Muscle of back (tissue), 11 donors: Measurements from ENCODE around the gene PARVB. TPM values are rescaled to one million over a fixed set of nuclear protein-coding genes. Genes with fewer than 3 reads are reported as not detected.
"Not testable (repeated sequence)": the region's sequence is repeated elsewhere in the genome, so short reads cannot be mapped to it uniquely, and the experiment has no call there.

ENCODE experiments used
- DNase-seq, 3 donors: peaks; one replicate each; pipeline versions ENCODE4 v3.0.0 to v3.0.0-alpha.2; 2013
- polyA plus RNA-seq, 10 donors: library from polyadenylated mRNA; unstranded; fragments of 120-200 nt; gene quantifications; one replicate each; pipeline ENCODE4 v1.2.1, GENCODE V29; 2013; ENCODE audit not compliant: insufficient read length in 10 of 10

The PARVB gene
- polyA plus RNA-seq, 10 donors: 31.4 to 42.7 (median 39.0) TPM

GRCh38 chr22:44103735-44104480 lies 79.8 kb downstream of the PARVB start:
- DNase-seq: no peak

GRCh38 chr22:44107340-44107739 lies 83.2 kb downstream of the PARVB start:
- DNase-seq: no peak

- no peak for DNase-seq
Measured at GRCh38 chr22:44108076-44108475, 84.0 kb downstream of the PARVB start.

- peak in 1 of 3 donors; percentile 66 for DNase-seq
Measured at GRCh38 chr22:44108806-44109385, 84.8 kb downstream of the PARVB start.

- no peak for DNase-seq
Measured at GRCh38 chr22:44109416-44109815, 85.3 kb downstream of the PARVB start.

GRCh38 chr22:44110656-44111055 lies 86.6 kb downstream of the PARVB start:
- DNase-seq: not testable (repeated sequence)

- DNase-seq: no peak
Measured at GRCh38 chr22:44111562-44112155, 87.6 kb downstream of the PARVB start.

GRCh38 chr22:44112191-44112590 lies 88.1 kb downstream of the PARVB start:
- DNase-seq: no peak

- DNase-seq: no peak
Measured at GRCh38 chr22:44116331-44116730, 92.2 kb downstream of the PARVB start.

- no peak for DNase-seq
Measured at GRCh38 chr22:44116755-44117684, 92.9 kb downstream of the PARVB start.

GRCh38 chr22:44117746-44118145 lies 93.6 kb downstream of the PARVB start:
- no peak for DNase-seq

GRCh38 chr22:44118645-44119315 lies 94.7 kb downstream of the PARVB start:
- DNase-seq: no peak

GRCh38 chr22:44119669-44120313 lies 95.7 kb downstream of the PARVB start:
- no peak for DNase-seq

- no peak for DNase-seq
Measured at GRCh38 chr22:44120314-44120704, 96.2 kb downstream of the PARVB start.

GRCh38 chr22:44125421-44125820 lies 101.3 kb downstream of the PARVB start:
- DNase-seq: no peak

- no peak for DNase-seq
Measured at GRCh38 chr22:44126807-44127206, 102.7 kb downstream of the PARVB start.

GRCh38 chr22:44127356-44127755 lies 103.3 kb downstream of the PARVB start:
- no peak for DNase-seq

GRCh38 chr22:44128958-44129618 lies 105.0 kb downstream of the PARVB start:
- no peak for DNase-seq

- peak in 1 of 3 donors; percentile 47 for DNase-seq
Measured at GRCh38 chr22:44129619-44129976, 105.5 kb downstream of the PARVB start.

- DNase-seq: no peak
Measured at GRCh38 chr22:44130076-44130711, 106.1 kb downstream of the PARVB start.
